NCI-H748 (cell line): ENCODE data around the gene DDX10.
"Not testable (repeated sequence)": the region's sequence is repeated elsewhere in the genome, so short reads cannot be mapped to it uniquely, and the experiment has no call there.

Experiments used
- DNase-seq: peaks from one replicate; lab custom pipeline; 2025; ENCODE audit not compliant: unreplicated experiment; lab: John Stamatoyannopoulos, UW

Gene DDX10

GRCh38 chr11:108768370-108768769 is 103.5 kb downstream of the DDX10 start:
- DNase-seq, result no peak

- DNase-seq, result no peak
Observed at GRCh38 chr11:108768964-108769363, 104.1 kb downstream of the DDX10 start.

GRCh38 chr11:108774037-108774730 is 109.3 kb downstream of the DDX10 start:
- no peak for DNase-seq

GRCh38 chr11:108775324-108775723 is 110.5 kb downstream of the DDX10 start:
- DNase-seq, result no peak

- DNase-seq, result not testable (repeated sequence)
Observed at GRCh38 chr11:108779147-108779546, 114.3 kb downstream of the DDX10 start.

- no peak for DNase-seq
Observed at GRCh38 chr11:108780119-108780518, 115.2 kb downstream of the DDX10 start.

- no peak for DNase-seq
Observed at GRCh38 chr11:108781946-108782345, 117.1 kb downstream of the DDX10 start.

GRCh38 chr11:108786281-108786990 is 121.6 kb downstream of the DDX10 start:
- no peak for DNase-seq

- no peak for DNase-seq
Observed at GRCh38 chr11:108787105-108787504, 122.2 kb downstream of the DDX10 start.

- no peak for DNase-seq
Observed at GRCh38 chr11:108788565-108789199, 123.8 kb downstream of the DDX10 start.

GRCh38 chr11:108790501-108791299 is 125.8 kb downstream of the DDX10 start:
- no peak for DNase-seq

- no peak for DNase-seq
Observed at GRCh38 chr11:108793138-108793537, 128.3 kb downstream of the DDX10 start.

- DNase-seq, result no peak
Observed at GRCh38 chr11:108793611-108794010, 128.7 kb downstream of the DDX10 start.

GRCh38 chr11:108796551-108796950 is 131.7 kb downstream of the DDX10 start:
- peak; percentile 12 for DNase-seq

- DNase-seq, result no peak
Observed at GRCh38 chr11:108797578-108798100, 132.8 kb downstream of the DDX10 start.

GRCh38 chr11:108802492-108802891 is 137.6 kb downstream of the DDX10 start:
- DNase-seq, result no peak

GRCh38 chr11:108803776-108804175 is 138.9 kb downstream of the DDX10 start:
- DNase-seq, result no peak

GRCh38 chr11:108804511-108804910 is 139.6 kb downstream of the DDX10 start:
- no peak for DNase-seq

- DNase-seq, result peak; percentile 20
Observed at GRCh38 chr11:108805030-108805429, 140.2 kb downstream of the DDX10 start.

- DNase-seq, result no peak
Observed at GRCh38 chr11:108807262-108807661, 142.4 kb downstream of the DDX10 start.

GRCh38 chr11:108813086-108813485 is 148.2 kb downstream of the DDX10 start:
- DNase-seq, result no peak
